ENCODE measurements around the gene ZNF506.
"Not testable (repeated sequence)": the region's sequence is repeated elsewhere in the genome, so short reads cannot be mapped to it uniquely, and the experiment has no call there.

Gene ZNF506

GRCh38 chr19:19816679-19817078 lies 4.9 kb downstream of the ZNF506 start:
- no peak for TF ChIP-seq CTCF (IDR thresholded peaks at IDR 0.05; ENCODE audit: insufficient read depth, missing control alignments)
- no peak for FAIRE-seq

GRCh38 chr19:19811999-19812398 lies 9.6 kb downstream of the ZNF506 start:
- FAIRE-seq, result not testable (repeated sequence)

More at GRCh38 chr19:19816679-19817078, 4.9 kb downstream of the ZNF506 start:
- no peak for DNase-seq (ENCODE audit: insufficient read length, low spot score)

GRCh38 chr19:19805480-19805879 lies 16.1 kb downstream of the ZNF506 start:
- no peak for FAIRE-seq
- DNase-seq (ENCODE audit: insufficient read length, low spot score), result no peak
- TF ChIP-seq CTCF (IDR thresholded peaks at IDR 0.05; ENCODE audit: insufficient read depth, missing control alignments), result no peak

More at GRCh38 chr19:19811999-19812398, 9.6 kb downstream of the ZNF506 start:
- not testable (repeated sequence) for DNase-seq (ENCODE audit: insufficient read length, low spot score)

GRCh38 chr19:19788015-19788414 lies 33.5 kb downstream of the ZNF506 start:
- TF ChIP-seq CTCF (IDR thresholded peaks at IDR 0.05; ENCODE audit: insufficient read depth, missing control alignments), result no peak
- no peak for DNase-seq (ENCODE audit: insufficient read length, low spot score)
- FAIRE-seq, result no peak

- FAIRE-seq; DNase-seq (ENCODE audit: insufficient read length, low spot score): not testable (repeated sequence)
Observed at GRCh38 chr19:19785476-19785875, 36.1 kb downstream of the ZNF506 start.

GRCh38 chr19:19782783-19783182 lies 38.8 kb downstream of the ZNF506 start:
- no peak for FAIRE-seq
- no peak for TF ChIP-seq CTCF (IDR thresholded peaks at IDR 0.05; ENCODE audit: insufficient read depth, missing control alignments)

GRCh38 chr19:19781791-19782190 lies 39.8 kb downstream of the ZNF506 start:
- not testable (repeated sequence) for DNase-seq (ENCODE audit: insufficient read length, low spot score); FAIRE-seq

More at GRCh38 chr19:19782783-19783182, 38.8 kb downstream of the ZNF506 start:
- no peak for DNase-seq (ENCODE audit: insufficient read length, low spot score)

GRCh38 chr19:19778666-19779065 lies 42.9 kb downstream of the ZNF506 start:
- TF ChIP-seq CTCF (IDR thresholded peaks at IDR 0.05; ENCODE audit: insufficient read depth, missing control alignments), result no peak
- no peak for FAIRE-seq

GRCh38 chr19:19777692-19778091 lies 43.9 kb downstream of the ZNF506 start:
- no peak for FAIRE-seq
- DNase-seq (ENCODE audit: insufficient read length, low spot score), result no peak
- no peak for TF ChIP-seq CTCF (IDR thresholded peaks at IDR 0.05; ENCODE audit: insufficient read depth, missing control alignments)

More at GRCh38 chr19:19778666-19779065, 42.9 kb downstream of the ZNF506 start:
- DNase-seq (ENCODE audit: insufficient read length, low spot score), result no peak
